GM18517 (cell line): ENCODE measurements around the gene TAB2.
"Not testable (repeated sequence)": the region's sequence is repeated elsewhere in the genome, so short reads cannot be mapped to it uniquely, and the experiment has no call there.

ENCODE experiments used
- ATAC-seq: cut with Tn5 transposase; IDR thresholded peaks from one replicate; pipeline ENCODE4 v1.9.1; 2021; ENCODE audit warnings: mild to moderate bottlenecking, moderate library complexity; ENCODE audit not compliant: unreplicated experiment

The TAB2 gene

DNA sequence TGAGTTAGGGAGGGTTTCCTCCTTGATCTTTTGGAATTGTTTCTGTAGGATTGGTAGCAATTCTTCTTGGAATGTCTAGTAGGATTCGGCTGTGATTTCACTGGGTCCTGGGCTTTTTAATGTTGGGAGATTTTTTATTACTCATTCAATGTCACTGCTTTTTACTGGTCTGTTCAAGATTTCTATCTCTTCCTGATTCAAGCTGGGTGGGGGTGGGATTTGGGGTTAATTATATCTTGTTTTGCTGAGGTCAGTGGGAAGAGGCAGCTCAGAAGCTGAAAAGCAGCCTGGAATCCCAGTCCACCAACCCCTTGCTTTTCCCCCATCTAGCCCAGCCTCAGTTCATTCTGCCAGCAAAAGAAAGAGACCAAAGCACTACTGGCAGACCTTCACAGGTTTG lies 122.1 kb downstream of the TAB2 start:
- no peak for ATAC-seq

DNA sequence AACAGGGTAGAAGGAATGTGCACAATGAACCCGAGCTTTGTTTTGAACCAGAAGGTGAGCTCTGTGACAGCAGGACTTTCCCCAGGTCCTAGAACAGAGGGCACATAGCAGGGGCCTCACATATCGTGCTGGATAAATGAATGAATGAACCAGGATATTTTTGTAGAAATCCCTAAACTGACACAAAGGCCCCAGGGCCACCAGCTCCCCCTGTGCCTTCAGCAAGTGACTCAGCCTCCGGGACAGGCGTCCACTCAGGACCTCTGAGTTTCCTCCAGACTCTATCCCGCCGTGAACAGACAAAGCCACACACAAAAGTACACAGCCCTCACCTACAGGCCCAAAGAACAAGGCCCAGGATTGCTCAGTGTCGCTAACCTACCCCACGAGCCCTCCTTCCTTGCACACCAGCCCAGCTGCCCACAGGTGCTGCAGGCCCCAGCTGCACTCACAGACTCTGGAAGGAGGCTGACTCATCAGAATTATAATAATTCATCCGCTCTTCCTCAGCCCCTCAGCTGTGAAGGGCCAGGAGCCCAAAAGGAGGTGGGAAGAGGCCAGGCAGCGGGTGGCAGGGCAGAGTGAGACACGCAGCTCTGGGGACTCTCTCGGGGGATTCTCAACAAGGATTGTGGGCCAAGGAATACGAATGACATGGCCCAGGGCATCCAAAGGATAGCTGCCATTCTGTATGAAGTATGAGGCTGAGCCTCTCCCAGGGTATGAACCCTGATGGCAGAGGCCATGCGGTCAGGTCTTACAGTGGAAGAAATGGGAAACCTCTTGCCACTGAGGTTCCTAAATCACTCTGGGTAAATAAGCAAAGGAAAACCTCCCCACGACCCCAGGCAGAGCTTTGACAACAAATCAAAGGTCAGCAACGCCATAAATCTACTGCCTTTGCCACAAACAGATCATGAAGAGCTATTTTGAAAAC lies 123.5 kb downstream of the TAB2 start:
- ATAC-seq = no peak

DNA sequence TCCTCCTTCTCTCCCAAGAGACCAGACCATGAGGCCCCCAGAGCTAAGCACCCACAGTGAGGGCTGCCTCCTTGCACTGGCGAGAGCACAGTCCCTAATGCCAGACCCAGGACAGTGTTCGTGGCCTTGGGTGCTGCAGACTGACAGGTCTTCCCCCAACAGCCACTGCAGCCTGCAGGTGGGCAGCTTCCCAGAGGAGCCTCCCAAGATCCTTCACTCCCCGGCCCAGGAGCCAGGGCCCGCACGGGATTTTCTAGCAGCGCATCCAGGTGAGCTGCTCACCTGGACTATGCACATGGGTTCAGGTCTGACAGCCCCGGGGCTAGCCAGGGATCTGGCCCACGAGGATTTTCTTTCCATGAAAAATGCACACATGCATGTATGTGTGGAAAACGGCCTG lies 124.2 kb downstream of the TAB2 start:
- ATAC-seq = no peak

DNA sequence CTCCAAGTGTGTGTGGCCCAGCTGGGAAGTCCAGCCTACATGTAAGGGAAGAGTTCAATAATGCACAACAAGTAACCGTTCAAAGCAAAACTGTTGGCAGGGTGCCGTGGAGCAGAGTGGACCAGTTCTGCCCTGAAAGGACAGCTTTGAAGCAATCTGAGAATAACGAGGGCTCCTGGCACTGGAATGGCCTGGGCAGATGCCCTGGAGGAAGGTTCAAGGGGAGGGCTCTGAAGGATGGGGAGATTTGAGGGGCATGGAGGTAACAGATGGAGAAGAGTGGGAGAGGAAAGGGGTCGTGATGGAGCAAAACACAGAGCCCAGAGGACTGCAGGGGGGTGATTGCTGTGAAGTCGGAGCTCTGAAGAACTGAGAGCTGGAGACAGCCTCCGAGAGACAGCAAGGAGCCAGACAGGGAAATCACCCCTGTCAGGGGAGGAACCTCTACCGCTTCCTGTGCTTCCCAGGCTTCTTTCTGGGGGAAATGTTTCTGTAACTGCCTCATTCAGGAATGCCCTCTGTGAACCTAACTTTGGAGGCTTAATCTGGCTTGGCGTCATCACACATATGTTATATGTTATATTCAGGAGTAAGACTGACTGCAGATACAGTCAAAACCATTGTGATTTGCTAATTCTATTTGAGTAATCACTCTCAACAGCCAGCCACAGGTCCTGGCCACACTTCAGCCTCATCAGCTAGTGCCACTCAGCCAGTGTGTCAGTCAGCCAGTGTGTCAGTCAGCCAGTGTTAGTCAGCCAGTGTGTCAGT lies 126.1 kb downstream of the TAB2 start:
- no peak for ATAC-seq

DNA sequence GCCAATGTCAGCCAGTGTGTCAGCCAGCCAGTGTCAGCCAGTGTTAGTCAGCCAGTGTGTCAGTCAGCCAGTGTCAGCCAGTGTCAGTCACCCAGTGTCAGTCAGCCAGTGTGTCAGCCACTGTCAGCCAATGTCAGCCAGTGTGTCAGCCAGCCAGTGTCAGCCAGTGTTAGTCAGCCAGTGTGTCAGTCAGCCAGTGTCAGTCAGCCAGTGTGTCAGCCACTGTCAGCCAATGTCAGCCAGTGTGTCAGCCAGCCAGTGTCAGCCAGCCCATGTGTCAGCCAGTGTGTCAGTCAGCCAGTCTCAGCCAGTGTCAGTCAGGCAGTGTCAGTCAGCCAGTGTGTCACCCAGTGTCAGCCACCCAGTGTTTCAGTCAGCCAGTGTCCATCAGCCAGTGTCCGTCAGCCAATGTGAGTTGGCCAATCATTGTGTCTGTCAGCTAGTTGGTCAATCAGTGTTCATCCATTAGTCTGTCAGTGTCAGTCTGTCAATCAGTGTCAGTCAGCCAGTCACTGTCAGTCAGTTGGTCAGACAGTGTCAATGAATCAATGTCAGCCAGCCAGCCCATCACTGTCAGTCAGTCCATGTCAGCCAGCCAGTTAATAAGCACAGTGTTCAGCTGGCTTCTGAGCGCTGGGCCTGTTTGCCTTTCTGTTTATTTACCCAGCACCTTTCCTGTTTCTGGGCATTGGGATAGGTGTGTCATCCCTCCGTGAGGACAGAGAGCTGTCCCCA lies 127.0 kb downstream of the TAB2 start:
- not testable (repeated sequence) for ATAC-seq

DNA sequence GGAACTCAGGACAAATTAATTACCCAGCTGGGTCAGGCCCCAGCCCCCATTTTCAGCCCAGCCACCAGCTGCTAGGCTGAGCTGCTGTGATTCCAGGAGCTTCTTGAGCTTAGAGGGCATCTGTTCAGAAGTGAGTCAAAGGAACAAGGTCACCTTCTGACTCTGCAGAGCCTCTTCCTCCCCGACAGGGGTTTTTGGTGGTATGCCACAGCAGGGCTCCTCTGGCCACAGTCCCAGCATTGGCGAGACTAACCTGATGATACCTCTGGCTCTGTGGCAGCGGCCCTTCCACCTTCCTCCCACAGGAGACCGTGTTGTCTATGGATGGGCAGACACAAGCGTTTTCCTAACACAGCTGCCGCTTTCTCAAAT lies 127.6 kb downstream of the TAB2 start:
- ATAC-seq = no peak

DNA sequence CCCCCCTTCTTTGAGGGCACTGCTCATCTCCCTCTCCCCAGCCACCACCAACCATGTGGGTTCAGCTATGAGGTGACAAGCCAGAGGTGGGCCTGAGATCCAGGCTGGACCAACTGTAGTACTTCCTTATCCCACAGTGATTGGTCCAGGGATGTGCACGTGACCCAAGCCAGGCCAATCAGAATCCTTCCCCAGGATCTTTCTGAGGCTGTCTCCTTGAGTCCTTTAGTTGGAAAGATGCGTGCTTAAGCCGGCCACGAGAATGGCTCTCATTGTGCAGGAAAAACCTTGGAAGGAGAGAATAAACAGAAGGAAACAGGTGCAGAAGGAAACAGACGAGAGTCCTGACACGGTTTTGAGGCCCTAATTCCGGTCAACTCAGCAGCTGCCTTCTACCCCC lies 128.1 kb downstream of the TAB2 start:
- no peak for ATAC-seq

DNA sequence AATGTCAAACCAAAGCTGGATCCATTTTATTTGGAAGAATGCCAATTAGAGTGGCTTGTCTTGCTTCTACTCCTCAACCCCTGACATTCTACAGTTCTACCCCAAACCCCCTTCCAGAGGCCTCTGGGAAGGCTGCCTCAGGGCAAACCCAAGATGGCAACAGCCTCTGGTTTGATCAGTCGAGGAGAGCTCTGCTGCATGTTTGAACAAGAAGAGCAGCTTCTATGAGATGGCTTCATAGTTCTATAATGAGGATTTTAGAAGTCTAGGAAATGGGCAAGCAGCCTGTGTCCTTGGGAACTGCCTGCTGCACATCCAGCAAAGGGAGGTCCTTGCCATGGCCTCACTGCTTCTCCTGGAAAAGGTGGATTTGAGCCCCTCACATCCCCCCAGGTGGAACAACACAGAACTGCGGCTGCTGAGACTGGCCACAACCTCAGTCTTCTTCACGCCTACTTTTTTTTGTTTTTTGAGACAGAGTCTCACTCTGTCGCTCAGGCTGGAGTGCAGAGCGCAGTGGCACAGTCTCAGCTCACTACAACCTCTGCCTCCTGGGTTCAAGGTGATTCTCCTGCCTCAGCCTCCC lies 129.4 kb downstream of the TAB2 start:
- ATAC-seq = no peak

DNA sequence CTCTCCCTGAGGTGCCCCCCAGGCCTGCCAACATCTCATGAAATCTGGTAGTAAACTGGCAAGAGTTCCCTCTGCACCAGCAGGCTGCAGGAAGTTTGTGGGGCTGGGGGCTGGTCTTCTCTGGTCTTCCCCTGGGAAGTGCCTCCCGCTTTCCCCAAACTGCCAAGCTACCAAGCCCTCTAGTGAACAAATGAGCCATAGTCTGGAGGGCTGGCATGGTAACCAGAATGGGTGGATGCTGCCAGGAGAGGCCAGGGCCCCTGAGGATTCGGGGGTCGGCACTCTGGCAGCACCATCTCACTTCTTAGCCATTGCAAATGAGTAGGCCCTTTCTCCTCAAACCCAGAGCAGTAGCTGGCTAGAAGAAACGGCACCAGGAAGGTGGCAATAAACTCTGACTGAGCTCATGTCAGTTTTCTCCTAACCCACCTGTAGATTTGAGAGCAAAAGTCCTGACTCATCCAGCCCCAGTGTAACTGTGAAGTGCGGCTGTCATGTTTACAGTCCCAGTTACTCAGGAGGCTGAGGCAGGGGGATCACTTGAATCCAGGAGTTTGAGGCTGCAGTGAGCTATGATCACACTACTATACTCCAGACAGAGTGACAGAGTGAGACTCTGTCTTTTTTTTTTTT lies 131.4 kb downstream of the TAB2 start:
- no peak for ATAC-seq

DNA sequence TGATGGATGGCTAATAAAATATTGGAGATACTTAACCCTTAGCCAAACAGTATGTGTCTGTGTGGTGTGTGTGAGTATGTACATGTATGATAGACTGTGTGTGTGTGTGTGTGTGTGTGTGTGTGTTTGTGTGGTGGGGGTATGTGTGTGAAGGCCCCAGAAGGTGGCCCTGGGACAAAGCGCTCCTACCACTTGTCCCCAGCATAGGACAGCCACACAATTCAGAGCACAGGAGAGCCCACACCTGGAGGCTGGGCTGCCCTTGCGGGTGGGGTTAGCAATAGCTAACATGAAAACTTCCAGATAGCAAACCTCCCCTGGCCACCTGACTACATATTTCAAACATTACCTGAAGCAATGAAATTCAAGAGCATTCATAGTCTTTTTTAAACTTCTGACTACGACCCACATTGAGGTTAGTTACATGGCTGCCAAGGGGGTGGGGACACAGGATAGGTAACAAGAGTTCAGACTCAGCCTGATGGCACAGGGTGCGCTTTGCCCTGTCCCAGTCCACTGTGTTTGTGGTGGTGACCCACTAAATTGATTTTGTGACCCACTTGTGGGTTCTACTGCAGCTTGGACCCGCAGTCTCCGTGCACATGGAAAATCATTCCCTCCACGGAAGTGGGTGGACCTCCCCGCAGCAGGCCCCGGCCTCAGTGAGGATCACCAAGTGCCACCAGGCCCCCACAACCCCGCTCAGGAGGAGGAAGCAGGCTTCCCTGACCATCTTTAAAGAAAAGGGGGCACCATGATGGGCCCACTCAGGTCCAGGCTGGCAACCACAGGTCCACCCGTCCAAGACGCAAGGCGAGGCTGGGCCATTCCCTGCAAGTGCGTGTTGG lies 132.5 kb downstream of the TAB2 start:
- ATAC-seq = no peak

DNA sequence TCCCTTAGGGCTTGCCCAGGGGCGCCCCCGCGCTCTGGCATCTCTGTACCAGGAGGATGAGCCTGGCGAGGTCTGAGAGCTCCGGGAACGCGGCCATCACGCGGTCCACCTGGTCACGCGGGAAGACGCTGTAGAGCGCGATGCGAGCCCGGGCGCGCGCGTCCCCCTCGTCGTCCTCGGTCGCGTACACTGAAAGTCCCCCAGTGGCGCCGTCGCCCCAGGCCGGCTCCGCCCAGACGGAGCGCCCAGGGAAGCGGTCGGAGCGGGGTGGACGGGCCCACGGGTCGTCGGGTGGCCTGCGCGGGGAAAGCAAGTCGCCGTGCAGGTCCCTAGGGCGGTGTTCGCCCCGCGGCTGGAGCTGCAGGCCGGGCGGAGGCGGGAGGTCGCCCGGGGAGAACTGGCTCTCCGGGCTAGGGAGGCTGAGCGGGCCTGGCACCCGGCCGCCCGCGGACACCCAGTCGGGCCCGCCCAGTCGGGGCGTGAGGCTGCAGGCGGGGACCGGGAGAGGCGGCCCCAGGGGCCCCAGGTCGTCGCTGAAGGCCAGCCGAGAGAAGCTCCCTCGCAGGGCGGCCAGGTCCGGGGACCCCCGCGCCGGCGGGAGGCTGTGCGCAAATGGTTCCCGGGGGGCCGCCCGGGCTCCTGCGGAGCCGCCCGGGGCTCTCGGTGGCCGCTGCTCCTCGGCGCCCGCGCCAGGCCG lies 133.3 kb downstream of the TAB2 start:
- no peak for ATAC-seq

DNA sequence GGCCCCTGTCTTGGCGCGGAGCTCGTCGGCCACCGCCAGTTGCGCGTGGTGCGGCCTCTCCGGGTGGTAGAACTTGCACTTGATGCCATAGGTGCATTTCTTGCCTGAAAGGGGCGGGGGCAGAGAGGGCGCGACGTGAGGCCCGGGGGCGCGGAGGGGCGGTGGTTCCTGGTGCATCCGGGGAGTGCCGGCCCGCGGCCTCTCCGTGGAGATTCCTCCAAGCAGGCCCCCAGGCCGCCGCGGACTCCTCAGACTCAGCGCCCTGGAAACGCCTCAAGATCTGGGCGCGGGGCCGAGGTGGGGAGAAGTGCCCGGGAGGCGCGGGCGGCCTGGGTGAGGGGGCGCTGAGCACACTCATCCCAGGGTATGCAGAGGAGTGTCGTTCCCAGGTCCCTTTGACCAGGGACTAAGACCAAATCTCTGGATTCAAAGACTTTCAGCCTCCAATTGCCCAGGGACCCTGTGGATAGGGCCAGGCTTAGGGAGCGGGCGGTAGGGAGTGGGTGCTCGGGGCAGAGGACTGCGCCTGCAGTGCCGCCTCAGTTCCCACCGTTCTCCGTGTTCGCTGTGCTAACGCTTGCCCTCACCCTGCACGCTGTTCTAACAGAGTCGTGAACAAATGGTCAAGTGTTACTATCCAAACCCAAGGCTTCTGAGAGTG lies 134.0 kb downstream of the TAB2 start:
- no peak for ATAC-seq

DNA sequence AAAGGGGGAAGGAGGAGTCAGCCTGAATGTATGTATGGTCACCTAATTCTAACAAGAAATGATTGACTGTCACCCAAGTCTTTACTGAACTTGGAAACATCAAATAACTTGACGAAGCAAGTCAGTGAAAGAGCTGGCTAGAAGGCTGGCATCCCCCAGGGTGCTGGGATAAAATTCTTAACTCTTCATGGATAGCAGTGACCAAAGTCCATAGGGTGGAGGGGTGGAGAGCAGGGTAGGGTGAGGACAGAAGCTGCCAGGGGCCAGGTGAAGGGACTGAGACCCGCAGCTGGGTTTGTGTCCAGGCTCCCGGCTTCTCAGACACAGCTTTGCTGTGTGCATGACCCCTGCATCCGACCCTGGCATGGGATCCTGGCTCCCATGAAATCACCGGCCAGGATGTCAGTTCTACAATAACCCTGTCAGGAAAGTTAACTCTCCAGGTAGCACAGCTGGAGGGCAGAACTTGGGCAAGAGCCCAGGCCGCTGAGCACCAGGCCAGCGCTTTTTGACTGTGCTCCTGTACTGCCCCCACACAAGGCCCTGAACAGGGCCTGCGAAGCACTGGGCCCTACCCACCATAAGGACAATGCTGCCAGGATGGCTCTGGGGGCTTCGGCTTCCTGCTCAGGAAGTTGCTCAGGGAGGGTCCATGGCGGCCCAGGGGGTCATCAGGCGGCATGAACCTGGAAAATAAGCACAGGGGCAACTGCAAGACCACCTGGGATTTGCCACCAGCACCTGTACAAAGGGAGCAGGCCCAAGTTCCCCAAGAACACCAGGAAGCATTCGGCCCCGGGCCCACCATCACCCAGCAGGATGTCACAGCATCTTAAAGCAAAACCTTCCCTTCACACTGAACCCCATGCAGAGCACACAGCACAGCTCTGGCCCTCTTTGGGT lies 134.8 kb downstream of the TAB2 start:
- ATAC-seq = no peak

DNA sequence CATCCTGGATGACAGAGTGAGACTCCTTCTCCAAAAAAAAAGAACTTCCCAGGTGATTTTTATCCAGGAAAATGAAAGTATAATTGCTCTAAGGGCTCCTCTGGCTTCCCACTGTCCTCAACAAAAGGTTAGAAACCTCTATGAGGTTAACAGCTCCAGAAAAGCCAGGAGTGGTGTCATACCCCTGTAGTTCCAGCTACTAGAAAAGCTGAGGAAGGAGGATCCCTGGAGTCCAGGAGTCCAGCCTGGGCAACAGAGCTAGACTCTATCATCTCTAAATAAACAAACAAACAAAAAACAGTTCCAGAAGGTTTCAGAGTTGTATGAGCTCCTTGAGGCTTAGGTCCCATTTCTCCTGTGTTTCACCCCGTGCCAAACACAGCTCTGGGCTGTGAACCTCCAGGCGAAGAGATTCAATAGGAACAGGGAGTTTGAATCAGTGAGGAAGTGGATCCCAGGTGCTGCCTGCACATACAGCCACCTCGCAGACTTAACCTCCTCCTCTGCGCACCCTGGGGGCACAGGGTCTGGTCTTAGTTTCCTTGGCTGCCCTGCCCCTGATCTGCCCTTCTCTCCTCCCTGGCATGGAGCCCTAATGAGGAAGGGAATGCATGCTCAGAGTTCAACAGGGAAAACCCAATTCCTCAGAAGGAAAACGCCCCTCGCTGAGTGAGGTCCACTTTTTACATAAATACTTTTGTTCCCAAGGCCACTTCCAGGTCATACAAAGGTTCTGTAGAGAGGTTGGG lies 136.3 kb downstream of the TAB2 start:
- no peak for ATAC-seq

DNA sequence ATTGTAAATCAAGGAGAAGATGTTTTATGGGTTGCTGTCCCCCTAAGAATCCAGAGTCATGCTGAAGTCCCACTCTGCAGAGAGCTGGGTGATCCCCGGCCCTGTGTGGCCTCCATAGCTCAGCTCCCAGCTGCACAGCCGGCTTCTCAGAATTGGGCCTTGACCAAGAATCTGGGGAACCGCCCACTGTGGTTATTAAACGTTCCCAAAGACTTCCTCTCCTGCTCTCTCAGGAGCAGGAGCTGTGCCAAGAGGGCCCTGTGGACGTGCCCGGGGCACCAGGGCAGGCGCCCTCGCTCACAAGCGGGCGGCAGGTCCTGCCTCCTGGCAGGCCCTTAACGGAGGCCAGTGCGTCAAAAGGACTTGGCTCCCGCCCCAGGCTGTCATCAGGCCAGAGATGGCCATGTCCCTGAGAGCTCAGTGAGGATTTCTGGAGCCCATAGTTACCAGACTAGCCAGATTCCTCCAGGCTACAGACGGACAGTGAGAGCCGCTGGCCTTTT lies 136.9 kb downstream of the TAB2 start:
- no peak for ATAC-seq

DNA sequence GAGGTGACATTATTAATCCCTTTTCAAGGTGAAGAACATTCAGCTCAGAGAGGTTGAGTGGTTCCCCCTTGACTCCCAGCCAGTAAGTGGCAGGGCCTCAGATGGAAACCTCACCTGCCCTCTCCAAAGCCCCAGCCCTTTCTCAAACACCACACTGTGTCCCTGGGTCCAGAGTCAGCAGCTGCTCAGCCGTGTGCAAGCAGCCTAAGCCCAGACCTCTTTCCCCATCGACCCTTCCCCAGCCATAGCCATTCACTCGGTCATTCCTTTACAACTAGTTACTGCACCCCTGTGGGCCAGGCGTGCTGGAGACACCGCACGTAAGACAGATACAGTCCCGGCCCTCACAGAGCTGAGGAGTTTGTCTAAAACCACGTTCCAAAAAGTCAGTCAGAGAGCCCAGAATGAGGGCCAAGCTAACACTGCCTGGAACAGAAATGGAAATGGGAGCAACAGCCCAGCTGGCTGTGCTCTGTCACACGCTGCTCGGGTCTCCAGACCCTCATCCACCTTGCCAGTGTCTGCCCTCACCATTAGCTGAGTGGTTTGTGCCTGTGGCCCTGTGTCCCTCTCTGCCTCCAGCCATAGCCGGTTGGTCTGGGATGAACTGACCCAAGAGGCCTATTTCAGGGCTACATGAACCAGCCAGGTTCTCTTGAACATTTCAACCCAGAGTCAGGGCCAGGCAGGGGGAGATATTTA lies 137.7 kb downstream of the TAB2 start:
- no peak for ATAC-seq
